HG02588 (cell line): Measurements from ENCODE around the gene UNC79.

ENCODE experiments used
- ATAC-seq: cut with Tn5 transposase; IDR thresholded peaks from one replicate; pipeline ENCODE4 v1.9.1; 2021; ENCODE audit warnings: mild to moderate bottlenecking, moderate library complexity; ENCODE audit not compliant: unreplicated experiment

Gene UNC79

GRCh38 chr14:93654599-93654998 lies 223.9 kb downstream of the UNC79 start:
- ATAC-seq, result no peak

- no peak for ATAC-seq
Measured at GRCh38 chr14:93655078-93655750, 224.5 kb downstream of the UNC79 start.

GRCh38 chr14:93657875-93658274 lies 227.1 kb downstream of the UNC79 start:
- no peak for ATAC-seq

- no peak for ATAC-seq
Measured at GRCh38 chr14:93663317-93663716, 232.6 kb downstream of the UNC79 start.

GRCh38 chr14:93665169-93665568 lies 234.4 kb downstream of the UNC79 start:
- no peak for ATAC-seq

GRCh38 chr14:93669632-93670031 lies 238.9 kb downstream of the UNC79 start:
- ATAC-seq, result no peak

GRCh38 chr14:93674343-93674742 lies 243.6 kb downstream of the UNC79 start:
- no peak for ATAC-seq

- ATAC-seq, result no peak
Measured at GRCh38 chr14:93675651-93676050, 244.9 kb downstream of the UNC79 start.

GRCh38 chr14:93676416-93676958 lies 245.7 kb downstream of the UNC79 start:
- ATAC-seq, result no peak

- ATAC-seq, result no peak
Measured at GRCh38 chr14:93682459-93682858, 251.7 kb downstream of the UNC79 start.

- ATAC-seq, result no peak
Measured at GRCh38 chr14:93683226-93683625, 252.5 kb downstream of the UNC79 start.

GRCh38 chr14:93685121-93685895 lies 254.6 kb downstream of the UNC79 start:
- no peak for ATAC-seq

GRCh38 chr14:93686268-93686667 lies 255.5 kb downstream of the UNC79 start:
- ATAC-seq, result no peak

- ATAC-seq, result no peak
Measured at GRCh38 chr14:93688239-93688666, 257.5 kb downstream of the UNC79 start.

GRCh38 chr14:93688820-93689219 lies 258.1 kb downstream of the UNC79 start:
- no peak for ATAC-seq

- ATAC-seq, result no peak
Measured at GRCh38 chr14:93690146-93690545, 259.4 kb downstream of the UNC79 start.

- ATAC-seq, result no peak
Measured at GRCh38 chr14:93691042-93691780, 260.5 kb downstream of the UNC79 start.

GRCh38 chr14:93693914-93694313 lies 263.2 kb downstream of the UNC79 start:
- no peak for ATAC-seq

- ATAC-seq, result no peak
Measured at GRCh38 chr14:93700928-93701327, 270.2 kb downstream of the UNC79 start.

- ATAC-seq, result no peak
Measured at GRCh38 chr14:93701562-93701961, 270.8 kb downstream of the UNC79 start.

- no peak for ATAC-seq
Measured at GRCh38 chr14:93702946-93703345, 272.2 kb downstream of the UNC79 start.
